Gastroesophageal sphincter (tissue), 4 donors: ENCODE measurements around the gene RPL39. TPM values are rescaled to one million over a fixed set of nuclear protein-coding genes. Genes with fewer than 3 reads are reported as not detected.
"Not testable (repeated sequence)": the region's sequence is repeated elsewhere in the genome, so short reads cannot be mapped to it uniquely, and the experiment has no call there.

Experiments
- ATAC-seq: fragments of 150-250 bp; one replicate; pipeline ENCODE4 v1.9.1; 2016; ENCODE audit warnings: mild to moderate bottlenecking, moderate library complexity
- H3K27ac ChIP-seq, 4 donors: fragments of 200-600 bp; sonication (generic) in 3 of 4; 1 replicate in 3 of 4; 2 replicates in 1 of 4; pipeline ENCODE4 v1.5.1; 2016 to 2019
- H3K27me3 ChIP-seq: fragments of 200-600 bp; sonication (generic); one replicate; pipeline ENCODE4 v1.5.1; 2019
- H3K36me3 ChIP-seq, 2 donors: fragments of 200-600 bp; sonication (generic); one replicate each; pipeline ENCODE4 v1.5.1; 2019; ENCODE audit warnings: control low read depth in 1 of 2
- H3K4me1 ChIP-seq, 3 donors: fragments of 200-600 bp; sonication (generic); 1 replicate in 2 of 3; 2 replicates in 1 of 3; pipeline ENCODE4 v1.5.1; 2016 to 2019; ENCODE audit warnings: control low read depth in 2 of 3
- H3K4me3 ChIP-seq, 2 donors: fragments of 200-600 bp; sonication (generic); one replicate each; pipeline ENCODE4 v1.5.1; 2019; ENCODE audit warnings: mild to moderate bottlenecking in 1 of 2, moderate library complexity in 1 of 2
- H3K9me3 ChIP-seq, 3 donors: fragments of 200-600 bp; sonication (generic); one replicate each; pipeline ENCODE4 v1.5.1; 2017 to 2019; ENCODE audit warnings: control low read depth in 2 of 3
- EP300 ChIP-seq: sonication (generic); formaldehyde crosslinking; IDR thresholded peaks from one replicate; pipeline ENCODE4 v1.6.1; 2017; ENCODE audit warnings: antibody characterized with exemption, mild to moderate bottlenecking
- POLR2A ChIP-seq, 2 donors: fragments of 450-650 bp; IDR thresholded peaks; one replicate each; pipeline ENCODE4 v1.6.1; 2017; ENCODE audit warnings: antibody characterized with exemption in 2 of 2, mild to moderate bottlenecking in 2 of 2, moderate library complexity in 1 of 2
- POLR2AphosphoS5 ChIP-seq: sonication (generic); formaldehyde crosslinking; IDR thresholded peaks from one replicate; pipeline ENCODE4 v1.6.1; 2017; ENCODE audit warnings: antibody characterized with exemption
- WGBS, 2 donors: methylation state at CpG; one replicate each; pipeline ENCODE4 v1.1.5; 2018; ENCODE audit warnings: low coverage in 1 of 2; 5-methylcytosine and 5-hydroxymethylcytosine counted together
- total RNA-seq, 4 donors: library from RNA; depleted of rRNA; stranded (reverse); fragments of >200 nt; gene quantifications; one replicate each; pipeline ENCODE4 v1.1.0, GENCODE V29; 2016
- TF ChIP-seq, protein P1 (sequence below), 4 experiments: fragments of 200-600 bp in 2 of 4; fragments of 450-650 bp in 2 of 4; sonication (generic) in 1 of 4; IDR thresholded peaks; one replicate each; pipeline ENCODE4 v1.5.1; 2017 to 2019; ENCODE audit warnings: antibody characterized with exemption in 4 of 4, mild to moderate bottlenecking in 2 of 4, moderate library complexity in 2 of 4

RPL39 gene
- total RNA-seq, 4 donors from 2014 or later, result 1,536 to 5,996 (median 3,784) TPM

DNA sequence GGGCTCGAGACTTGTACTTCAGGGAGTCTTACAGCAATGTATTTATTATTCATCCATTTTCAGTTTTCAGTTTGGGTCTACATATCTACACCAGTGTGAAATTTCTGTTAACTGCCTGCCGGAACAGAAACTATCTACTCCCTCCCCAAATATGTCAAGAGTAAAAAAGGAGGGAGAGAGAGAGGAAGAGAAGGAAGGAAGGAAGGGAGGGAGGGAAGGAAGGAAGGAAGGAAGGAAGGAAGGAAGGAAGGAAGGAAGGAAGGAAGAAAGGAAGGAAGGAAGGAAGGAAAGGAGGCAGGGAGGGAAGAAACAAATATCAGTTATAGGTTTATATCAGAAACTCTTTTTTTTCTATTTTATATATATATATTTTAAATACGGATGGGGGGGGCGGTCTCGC is 12.6 kb downstream of the RPL39 start:
- Histone ChIP-seq H3K4me3 (no peak overlapping the region), H3K9me3 (no peaks in the 10 kb centered on the region), H3K4me1 (no peaks in the 10 kb centered on the region), H3K27me3 (no peaks in the 10 kb centered on the region), H3K36me3 (peaks cover 0 to 30% of the 10 kb centered on the region in 2 donors), H3K27ac (no peak overlapping the region)
- no peak for ATAC-seq
- 86 to 90% methylated on average over 3 to 5 of the region's 5 CpGs for WGBS, 2 donors
- TF ChIP-seq EP300 (no peak), POLR2A (IDR thresholded peaks at IDR 0.05) (no peak), POLR2AphosphoS5 (no peak)
- TF ChIP-seq, protein P1, sequence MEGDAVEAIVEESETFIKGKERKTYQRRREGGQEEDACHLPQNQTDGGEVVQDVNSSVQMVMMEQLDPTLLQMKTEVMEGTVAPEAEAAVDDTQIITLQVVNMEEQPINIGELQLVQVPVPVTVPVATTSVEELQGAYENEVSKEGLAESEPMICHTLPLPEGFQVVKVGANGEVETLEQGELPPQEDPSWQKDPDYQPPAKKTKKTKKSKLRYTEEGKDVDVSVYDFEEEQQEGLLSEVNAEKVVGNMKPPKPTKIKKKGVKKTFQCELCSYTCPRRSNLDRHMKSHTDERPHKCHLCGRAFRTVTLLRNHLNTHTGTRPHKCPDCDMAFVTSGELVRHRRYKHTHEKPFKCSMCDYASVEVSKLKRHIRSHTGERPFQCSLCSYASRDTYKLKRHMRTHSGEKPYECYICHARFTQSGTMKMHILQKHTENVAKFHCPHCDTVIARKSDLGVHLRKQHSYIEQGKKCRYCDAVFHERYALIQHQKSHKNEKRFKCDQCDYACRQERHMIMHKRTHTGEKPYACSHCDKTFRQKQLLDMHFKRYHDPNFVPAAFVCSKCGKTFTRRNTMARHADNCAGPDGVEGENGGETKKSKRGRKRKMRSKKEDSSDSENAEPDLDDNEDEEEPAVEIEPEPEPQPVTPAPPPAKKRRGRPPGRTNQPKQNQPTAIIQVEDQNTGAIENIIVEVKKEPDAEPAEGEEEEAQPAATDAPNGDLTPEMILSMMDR (IDR thresholded peaks at IDR 0.05), result no peak

GRCh38 chrX:119775517-119776238 is 15.8 kb downstream of the RPL39 start:
- Histone ChIP-seq H3K36me3 (peaks cover 0 to 2% of the 10 kb centered on the region in 2 donors), H3K27me3 (no peaks in the 10 kb centered on the region), H3K9me3 (no peaks in the 10 kb centered on the region), H3K4me3 (no peak overlapping the region), H3K27ac (no peak overlapping the region), H3K4me1 (no peaks in the 10 kb centered on the region)
- TF ChIP-seq POLR2AphosphoS5, result no peak
- TF ChIP-seq POLR2A (IDR thresholded peaks at IDR 0.05), result no peak
- TF ChIP-seq EP300, result no peak
- TF ChIP-seq, protein P1 (IDR thresholded peaks at IDR 0.05), result no peak
- peak; percentile 34 for ATAC-seq
- 70 to 71% methylated on average over 1 to 5 of the region's 15 CpGs for WGBS, 2 donors

GRCh38 chrX:119769388-119769787 is 22.0 kb downstream of the RPL39 start:
- H3K9me3 ChIP-seq, H3K27me3 ChIP-seq, ATAC-seq, H3K4me3 ChIP-seq, H3K27ac ChIP-seq, H3K4me1 ChIP-seq, H3K36me3 ChIP-seq: not testable (repeated sequence)
- WGBS, 2 donors, result 63% methylated on average over 1 of the region's 3 CpGs; no CpG with 5 or more reads in 1 of the 2 donors

- ATAC-seq, H3K4me1 ChIP-seq, H3K4me3 ChIP-seq, H3K36me3 ChIP-seq, H3K9me3 ChIP-seq, H3K27me3 ChIP-seq, H3K27ac ChIP-seq: not testable (repeated sequence)
- WGBS, 2 donors, result 69 to 100% methylated on average over 3 to 4 of the region's 11 CpGs
These were observed 23.0 kb downstream of the RPL39 start for GRCh38 chrX:119768436-119768835.

DNA sequence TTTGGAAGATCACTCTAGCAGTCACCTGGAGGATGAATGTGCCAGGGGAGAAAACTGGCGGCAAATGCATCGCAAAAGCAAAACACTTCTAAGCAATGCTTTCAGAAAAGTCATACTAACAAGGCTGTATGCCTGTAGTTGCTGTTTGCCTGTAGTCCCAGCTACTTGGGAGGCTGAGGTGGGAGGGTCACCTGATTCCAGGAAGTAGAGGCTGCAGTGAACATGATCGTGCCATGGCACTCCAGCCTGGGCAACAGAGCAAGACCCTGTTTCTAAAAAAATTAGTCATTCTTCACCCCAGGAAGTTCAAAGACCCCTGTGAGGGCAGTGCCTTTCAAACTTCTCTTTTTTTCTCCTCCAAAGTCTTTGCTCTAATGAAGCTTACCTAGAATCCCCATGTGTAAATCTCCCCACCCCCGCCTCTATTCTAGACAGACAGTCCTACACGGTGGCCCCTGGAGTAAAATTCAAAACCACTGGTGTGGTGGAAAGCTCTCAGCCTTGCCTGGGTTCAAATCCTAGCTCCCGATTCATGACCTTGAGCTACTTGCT is 27.5 kb downstream of the RPL39 start:
- Histone ChIP-seq H3K36me3 (no peaks in the 10 kb centered on the region), H3K27me3 (peaks cover 15% of the 10 kb centered on the region), H3K9me3 (no peaks in the 10 kb centered on the region), H3K27ac (no peak overlapping the region), H3K4me1 (peaks cover 0 to 4% (median 0%) of the 10 kb centered on the region in 3 donors), H3K4me3 (no peak overlapping the region)
- WGBS, 2 donors, result 76 to 100% methylated on average over 1 to 5 of the region's 6 CpGs
- no peak for ATAC-seq
- TF ChIP-seq POLR2A (IDR thresholded peaks at IDR 0.05), result no peak
- TF ChIP-seq, protein P1 (IDR thresholded peaks at IDR 0.05), result no peak
- no peak for TF ChIP-seq EP300
- no peak for TF ChIP-seq POLR2AphosphoS5

- Histone ChIP-seq H3K9me3 (no peaks in the 10 kb centered on the region), H3K27ac (no peak overlapping the region), H3K4me3 (no peak overlapping the region), H3K4me1 (peaks cover 0 to 11% (median 0%) of the 10 kb centered on the region in 3 donors), H3K27me3 (peaks cover 15% of the 10 kb centered on the region), H3K36me3 (no peaks in the 10 kb centered on the region)
- no peak for ATAC-seq
- TF ChIP-seq EP300, result no peak
- TF ChIP-seq, protein P1 (IDR thresholded peaks at IDR 0.05), result no peak
- TF ChIP-seq POLR2A (IDR thresholded peaks at IDR 0.05), result no peak
- TF ChIP-seq POLR2AphosphoS5, result no peak
- WGBS, 2 donors, result 36 to 39% methylated on average over 3 to 4 of the region's 7 CpGs
These were observed 28.2 kb downstream of the RPL39 start for GRCh38 chrX:119763181-119763580.
